Esophagus muscularis mucosa (tissue), 4 donors: Measurements from ENCODE around the gene LRRC73. TPM values are rescaled to one million over a fixed set of nuclear protein-coding genes. Genes with fewer than 3 reads are reported as not detected.

Experiments used
- DNase-seq: peaks from one replicate; pipeline ENCODE4 v3.0.0-alpha.2; 2017; ENCODE audit errors: extremely low spot score
- H3K27ac ChIP-seq, 4 donors: fragments of 200-600 bp; sonication (generic); replicated peaks in 1 of 4; 1 replicate in 3 of 4; 2 replicates in 1 of 4; pipeline ENCODE4 v1.5.1; 2016 to 2019; ENCODE audit warnings: mild to moderate bottlenecking in 1 of 4
- H3K27me3 ChIP-seq, 4 donors: fragments of 200-600 bp; sonication (generic); one replicate each; pipeline versions ENCODE4 v1.5.1 to v1.6.0; 2016 to 2019
- H3K36me3 ChIP-seq, 4 donors: fragments of 200-600 bp; sonication (generic); one replicate each; pipeline ENCODE4 v1.5.1; 2016 to 2019
- H3K4me1 ChIP-seq, 4 donors: fragments of 200-600 bp; sonication (generic); one replicate each; pipeline ENCODE4 v1.5.1; 2016 to 2019
- H3K4me3 ChIP-seq, 4 donors: fragments of 200-600 bp; sonication (generic); 1 replicate in 2 of 4; 2 replicates in 2 of 4; pipeline ENCODE4 v1.5.1; 2016 to 2019; ENCODE audit warnings: mild to moderate bottlenecking in 4 of 4, moderate library complexity in 1 of 4
- H3K9me3 ChIP-seq, 4 donors: fragments of 200-600 bp; sonication (generic); 1 replicate in 3 of 4; 2 replicates in 1 of 4; pipeline ENCODE4 v1.5.1; 2016 to 2019
- EP300 ChIP-seq: sonication (generic); formaldehyde crosslinking; IDR thresholded peaks from one replicate; pipeline ENCODE4 v1.6.1; 2017; ENCODE audit warnings: antibody characterized with exemption
- POLR2A ChIP-seq: fragments of 450-650 bp; IDR thresholded peaks from one replicate; pipeline ENCODE4 v1.6.1; 2017; ENCODE audit warnings: antibody characterized with exemption, moderate library complexity, mild to moderate bottlenecking, low read depth
- POLR2AphosphoS5 ChIP-seq, 2 donors: sonication (generic); formaldehyde crosslinking; IDR thresholded peaks; one replicate each; pipeline ENCODE4 v1.6.1; 2017; ENCODE audit warnings: antibody characterized with exemption in 2 of 2
- WGBS: methylation state at CpG from one replicate; pipeline ENCODE4 v1.1.5; 2018; 5-methylcytosine and 5-hydroxymethylcytosine counted together
- intact Hi-C: fragments of 100-400 bp; cut with DNase I; formaldehyde crosslinking; loops from one replicate; pipeline ENCODE4 v1.15.1; 2023
- total RNA-seq, 4 donors: library from RNA; depleted of rRNA; stranded (reverse); fragments of >200 nt; gene quantifications; one replicate each; pipeline versions ENCODE4 v1.1.0 to v1.2.1, GENCODE V29; 2016
- TF ChIP-seq, protein P1 (sequence below), 3 experiments: fragments of 200-600 bp in 2 of 3; fragments of 450-650 bp in 1 of 3; sonication (generic) in 2 of 3; IDR thresholded peaks; one replicate each; pipeline ENCODE4 v1.5.1; 2017 to 2019; ENCODE audit warnings: antibody characterized with exemption in 3 of 3, mild to moderate bottlenecking in 2 of 3, moderate library complexity in 1 of 3

LRRC73 gene
- total RNA-seq, 4 donors from 2014 or later = 0.50 to 1.4 (median 0.75) TPM; not detected in 1

DNA sequence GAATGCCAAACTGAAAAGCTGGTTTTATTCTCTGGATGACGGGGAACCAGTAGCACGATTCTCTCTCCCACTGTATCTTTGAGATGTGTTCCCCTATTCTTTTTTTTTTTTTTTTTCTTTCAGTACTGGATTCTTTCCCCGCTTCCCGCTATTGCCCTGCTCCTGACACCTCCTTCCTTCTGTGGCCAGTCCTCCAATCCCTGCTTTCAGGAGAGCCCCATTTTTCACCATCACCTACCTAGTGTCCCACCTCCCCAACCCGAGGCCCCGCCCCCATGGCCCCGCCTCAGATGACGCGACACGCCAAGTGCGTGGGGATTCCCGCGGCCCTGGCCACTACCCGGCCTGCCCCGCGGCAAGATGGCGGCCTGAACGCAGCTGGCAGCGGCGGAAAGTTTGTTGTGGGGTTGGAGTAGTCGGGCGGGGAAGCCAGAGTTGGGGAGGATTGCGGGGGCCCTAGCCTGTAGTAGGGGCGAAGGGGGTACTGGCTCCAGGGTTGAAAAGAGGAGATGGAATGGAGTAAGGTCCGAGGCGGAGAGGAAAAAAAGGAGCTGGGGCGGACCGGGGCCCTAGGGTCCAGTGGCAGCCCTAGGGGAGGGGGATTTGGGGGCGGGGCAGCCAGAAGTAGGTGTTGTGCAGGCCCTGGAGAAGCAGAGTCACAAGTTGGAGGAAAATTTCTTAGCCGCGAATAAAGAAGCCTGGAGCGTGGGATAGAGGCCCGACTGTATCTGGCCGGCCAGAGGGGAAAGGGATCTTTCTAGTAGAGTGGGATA is 32.7 kb downstream of the LRRC73 start, which contains the start of gene TJAP1:
Gene TJAP1, plus strand, starts transcription at position 336 of the 773 bp plus-strand sequence. CDS start 21,432 bp downstream, outside the sequence.
- intact Hi-C loops = no loop called here
- peak; percentile 97 for DNase-seq
- peaks cover 0 to under 1% (median 0%) of the 10 kb centered on the region in 4 donors for H3K27me3 ChIP-seq
- H3K9me3 ChIP-seq = no peaks in the 10 kb centered on the region
- H3K27ac ChIP-seq = peak within 1 kb of the TSS; percentile 80 to 86 (median 84)
- H3K4me1 ChIP-seq = peaks cover 22 to 45% (median 38%) of the 10 kb centered on the region in 4 donors
- peak within 1 kb of the TSS; percentile 72 to 82 (median 80) for H3K4me3 ChIP-seq
- peaks cover 0 to under 1% (median 0%) of the 10 kb centered on the region in 4 donors for H3K36me3 ChIP-seq
- peak; percentile 74 for TF ChIP-seq POLR2A
- TF ChIP-seq, protein P1, sequence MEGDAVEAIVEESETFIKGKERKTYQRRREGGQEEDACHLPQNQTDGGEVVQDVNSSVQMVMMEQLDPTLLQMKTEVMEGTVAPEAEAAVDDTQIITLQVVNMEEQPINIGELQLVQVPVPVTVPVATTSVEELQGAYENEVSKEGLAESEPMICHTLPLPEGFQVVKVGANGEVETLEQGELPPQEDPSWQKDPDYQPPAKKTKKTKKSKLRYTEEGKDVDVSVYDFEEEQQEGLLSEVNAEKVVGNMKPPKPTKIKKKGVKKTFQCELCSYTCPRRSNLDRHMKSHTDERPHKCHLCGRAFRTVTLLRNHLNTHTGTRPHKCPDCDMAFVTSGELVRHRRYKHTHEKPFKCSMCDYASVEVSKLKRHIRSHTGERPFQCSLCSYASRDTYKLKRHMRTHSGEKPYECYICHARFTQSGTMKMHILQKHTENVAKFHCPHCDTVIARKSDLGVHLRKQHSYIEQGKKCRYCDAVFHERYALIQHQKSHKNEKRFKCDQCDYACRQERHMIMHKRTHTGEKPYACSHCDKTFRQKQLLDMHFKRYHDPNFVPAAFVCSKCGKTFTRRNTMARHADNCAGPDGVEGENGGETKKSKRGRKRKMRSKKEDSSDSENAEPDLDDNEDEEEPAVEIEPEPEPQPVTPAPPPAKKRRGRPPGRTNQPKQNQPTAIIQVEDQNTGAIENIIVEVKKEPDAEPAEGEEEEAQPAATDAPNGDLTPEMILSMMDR (IDR thresholded peaks at IDR 0.05) = no peak
- TF ChIP-seq POLR2AphosphoS5 (IDR thresholded peaks at IDR 0.05) = peak; percentile 94
- WGBS = under 1% methylated on average over 33 of the region's 34 CpGs

DNA sequence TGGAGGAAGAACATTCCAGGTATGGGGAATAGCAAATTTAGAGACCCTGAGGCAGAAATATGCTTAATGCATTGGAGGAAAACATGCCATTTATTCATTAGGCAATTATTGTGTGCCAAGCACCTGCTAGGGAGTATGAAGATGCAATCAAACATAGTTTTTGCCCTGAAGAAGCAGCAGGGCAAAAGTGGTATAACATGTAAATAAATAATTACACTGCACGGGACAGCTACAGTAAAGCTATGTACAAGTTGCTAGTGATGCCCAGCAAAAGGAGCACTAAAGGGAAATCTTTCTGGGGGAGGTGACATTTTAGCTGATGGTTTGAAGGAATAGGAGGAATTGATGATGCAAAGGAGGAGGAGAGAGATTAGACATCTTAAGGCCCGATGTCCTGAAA is 33.4 kb downstream of the LRRC73 start:
- DNase-seq = no peak
- Histone ChIP-seq H3K36me3 (no peaks in the 10 kb centered on the region), H3K27ac (peak overlapping the region; percentile 80 to 86 (median 84)), H3K9me3 (no peaks in the 10 kb centered on the region), H3K4me1 (peaks cover 19 to 44% (median 38%) of the 10 kb centered on the region in 4 donors), H3K4me3 (peak overlapping the region; percentile 72 to 82 (median 80)), H3K27me3 (peaks cover 0 to 5% (median 0%) of the 10 kb centered on the region in 4 donors)
- intact Hi-C loops = no loop called here
- no peak for TF ChIP-seq POLR2A
- 28% methylated on average over 2 of the region's 2 CpGs for WGBS

DNA sequence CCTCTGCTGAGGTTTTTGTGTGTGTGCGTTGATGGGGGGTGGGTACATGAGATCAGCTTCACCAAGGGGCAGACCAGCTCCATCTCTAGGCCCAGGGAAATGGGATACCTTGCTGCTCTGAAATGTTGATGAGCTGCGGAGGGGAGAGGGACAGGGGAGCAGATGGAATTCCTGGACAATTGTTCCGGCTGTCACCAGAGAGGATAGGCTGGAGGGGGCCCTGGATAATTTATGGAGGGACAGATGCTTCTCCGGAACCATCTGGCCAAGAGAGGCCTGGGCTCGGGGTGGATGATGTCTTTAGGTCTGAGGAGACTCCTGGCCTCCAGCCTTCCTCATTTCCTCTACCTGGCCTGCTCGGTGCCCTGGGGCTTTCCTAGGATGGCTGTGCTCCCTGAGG is 34.6 kb downstream of the LRRC73 start:
- H3K36me3 ChIP-seq = no peaks in the 10 kb centered on the region
- TF ChIP-seq EP300 (no peak), POLR2A (no peak), POLR2AphosphoS5 (IDR thresholded peaks at IDR 0.05) (no peak)
- TF ChIP-seq, protein P1 (IDR thresholded peaks at IDR 0.05) = no peak
- peaks cover 0 to 6% (median 0%) of the 10 kb centered on the region in 4 donors for H3K27me3 ChIP-seq
- WGBS = 84% methylated on average over 6 of the region's 6 CpGs
- no peaks in the 10 kb centered on the region for H3K9me3 ChIP-seq
- H3K4me3 ChIP-seq = no peak overlapping the region
- no peak overlapping the region for H3K27ac ChIP-seq
- DNase-seq = no peak
- peaks cover 17 to 35% (median 33%) of the 10 kb centered on the region in 4 donors for H3K4me1 ChIP-seq
- intact Hi-C loops = no loop called here

DNA sequence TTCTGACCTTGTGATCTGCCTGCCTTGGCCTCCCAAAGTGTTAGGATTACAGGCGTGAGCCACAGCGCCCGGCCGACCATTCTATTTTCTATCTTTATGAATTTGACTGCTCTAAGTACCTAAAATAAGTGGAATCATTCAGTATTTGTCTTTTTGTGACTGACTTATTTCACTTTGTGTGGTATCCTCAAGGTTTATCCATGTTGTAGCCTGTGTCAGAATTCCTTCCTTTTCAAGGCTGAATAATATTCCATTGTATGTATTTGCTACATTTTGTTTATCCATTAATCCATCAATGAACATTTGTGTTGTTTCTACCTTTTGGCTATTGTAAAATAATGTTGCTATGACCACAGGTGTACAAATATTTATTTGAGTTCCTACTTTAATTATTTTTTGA is 37.6 kb downstream of the LRRC73 start:
- TF ChIP-seq, protein P1 (IDR thresholded peaks at IDR 0.05) = no peak
- TF ChIP-seq POLR2AphosphoS5 (IDR thresholded peaks at IDR 0.05) = no peak
- no peak for TF ChIP-seq EP300
- TF ChIP-seq POLR2A = no peak
- Histone ChIP-seq H3K36me3 (no peaks in the 10 kb centered on the region), H3K4me3 (no peak overlapping the region), H3K27ac (no peak overlapping the region), H3K4me1 (peaks cover 2 to 7% (median 5%) of the 10 kb centered on the region in 4 donors), H3K9me3 (no peaks in the 10 kb centered on the region), H3K27me3 (peaks cover 0 to 27% (median 0%) of the 10 kb centered on the region in 4 donors)
- WGBS = 94% methylated on average over 4 of the region's 4 CpGs
- intact Hi-C loops = no loop called here
- DNase-seq = no peak

DNA sequence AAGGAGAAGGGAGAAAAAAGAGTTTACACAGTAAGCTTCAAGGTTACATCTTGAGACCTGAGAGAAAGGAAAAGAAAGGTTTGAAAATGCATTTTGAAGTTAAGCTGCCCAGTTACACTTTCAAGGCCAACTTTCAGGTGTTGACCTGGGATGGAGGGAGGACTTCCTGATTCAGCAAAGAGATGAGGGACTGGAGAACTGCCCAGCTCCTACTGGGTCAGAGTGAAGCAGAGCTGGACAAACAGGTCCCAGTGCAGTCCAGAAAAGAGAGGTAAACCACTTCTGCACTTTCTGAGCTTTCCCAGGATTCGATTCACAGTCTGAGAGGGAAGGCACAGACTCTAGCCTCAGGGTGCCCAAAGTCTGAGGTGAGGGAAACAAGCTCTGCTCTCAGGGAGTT is 38.7 kb downstream of the LRRC73 start:
- H3K9me3 ChIP-seq = no peaks in the 10 kb centered on the region
- H3K27me3 ChIP-seq = peaks cover 0 to 35% (median 0%) of the 10 kb centered on the region in 4 donors
- TF ChIP-seq POLR2AphosphoS5 (IDR thresholded peaks at IDR 0.05) (no peak), EP300 (no peak), POLR2A (no peak)
- TF ChIP-seq, protein P1 (IDR thresholded peaks at IDR 0.05) = no peak
- WGBS = 86% methylated on average over 1 of the region's 1 CpG
- no peak overlapping the region for H3K27ac ChIP-seq
- DNase-seq = no peak
- intact Hi-C loops = no loop called here
- H3K4me1 ChIP-seq = no peaks in the 10 kb centered on the region
- H3K4me3 ChIP-seq = no peak overlapping the region
- no peaks in the 10 kb centered on the region for H3K36me3 ChIP-seq
